Activated T-cell treated with anti-CD3 and anti-CD28 coated beads, Interleukin-2, amount 50 U/mL, for 1 hour (primary cell): ENCODE results near the gene CARD11.

Experiments used
- DNase-seq: peaks from one replicate; pipeline ENCODE4 v3.0.0-alpha.2; 2020

The CARD11 gene

DNA sequence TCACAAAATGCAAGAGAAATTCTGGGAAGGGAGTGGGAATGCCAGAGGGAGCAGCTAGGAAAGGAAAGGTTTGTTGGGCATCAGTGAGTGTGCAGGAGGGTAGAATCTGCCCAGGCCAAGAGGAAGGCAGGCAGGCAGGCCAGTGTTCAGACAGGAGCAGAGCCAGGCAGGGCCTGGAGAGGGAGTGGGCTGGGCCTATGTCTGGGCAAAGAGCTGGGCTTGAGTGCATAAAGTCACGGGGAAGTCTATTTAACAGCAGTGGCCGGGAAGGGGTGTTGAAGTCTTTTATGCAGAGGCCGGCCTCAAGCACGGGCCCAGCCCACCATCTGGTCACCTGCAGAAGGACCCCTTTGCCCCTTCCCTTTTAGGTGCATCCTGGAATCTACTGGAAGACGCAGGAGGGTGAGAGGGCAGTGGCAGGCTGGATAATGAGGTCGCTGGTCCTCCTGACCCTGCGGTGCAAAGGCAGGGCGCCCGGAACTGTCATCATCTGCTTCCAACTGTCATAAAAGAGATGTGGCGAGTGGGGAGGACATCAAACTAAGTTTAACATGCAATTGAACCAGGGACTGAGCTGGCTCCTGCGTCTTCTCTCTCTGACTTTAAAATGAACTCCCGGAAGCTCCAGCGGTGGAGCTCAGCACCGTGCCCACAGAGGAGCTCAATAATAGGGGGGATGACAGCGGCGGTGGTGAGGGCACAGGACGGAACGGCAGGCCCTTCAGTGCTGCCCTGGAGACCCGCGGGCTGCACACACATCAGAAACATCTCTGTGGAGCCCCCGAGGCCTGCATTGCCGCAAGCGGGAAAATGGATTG is 29.5 kb downstream of the CARD11 start:
- no peak for DNase-seq

- no peak for DNase-seq
Observed at GRCh38 chr7:3011211-3011852, 32.3 kb downstream of the CARD11 start.

GRCh38 chr7:3010161-3010560 is 33.5 kb downstream of the CARD11 start:
- no peak for DNase-seq

- DNase-seq, result no peak
Observed at GRCh38 chr7:3009086-3009485, 34.6 kb downstream of the CARD11 start.

DNA sequence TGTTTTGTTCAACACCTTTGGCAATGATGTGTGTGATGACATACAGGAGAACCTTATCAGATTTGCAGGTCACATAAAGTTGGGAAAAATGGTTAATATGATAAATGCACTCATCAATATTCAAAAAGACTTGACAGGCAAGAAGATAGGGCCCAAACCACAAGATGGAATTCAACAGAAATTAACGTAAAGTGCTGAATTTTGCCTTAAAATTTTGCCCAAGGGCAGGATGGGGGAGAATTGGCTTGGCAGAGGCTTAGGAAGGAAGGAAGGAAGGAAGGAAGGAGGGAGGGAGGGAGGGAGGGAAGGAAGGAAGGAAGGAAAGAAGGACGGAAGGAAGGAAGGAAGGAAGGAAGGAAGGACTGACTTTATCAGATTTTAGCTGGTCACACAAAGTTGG is 35.3 kb downstream of the CARD11 start:
- no peak for DNase-seq

DNA sequence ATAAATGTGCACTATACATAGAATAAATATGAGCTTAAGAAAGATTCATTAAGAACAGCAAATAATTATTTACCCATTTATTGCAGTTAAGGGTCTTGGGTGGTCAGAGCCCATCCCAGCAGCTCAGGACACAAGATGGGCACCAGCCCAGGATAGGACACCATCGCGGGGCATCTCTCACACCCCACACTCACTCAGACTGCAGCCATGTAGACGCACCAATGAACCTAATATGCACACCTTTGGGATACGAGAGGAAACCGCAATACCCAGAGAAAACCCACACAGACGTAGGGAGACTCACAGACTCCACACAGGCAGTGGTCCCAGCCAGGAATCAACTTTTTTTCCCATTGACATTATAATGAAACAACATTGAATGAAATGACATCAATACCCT is 36.0 kb downstream of the CARD11 start:
- DNase-seq, result no peak

DNA sequence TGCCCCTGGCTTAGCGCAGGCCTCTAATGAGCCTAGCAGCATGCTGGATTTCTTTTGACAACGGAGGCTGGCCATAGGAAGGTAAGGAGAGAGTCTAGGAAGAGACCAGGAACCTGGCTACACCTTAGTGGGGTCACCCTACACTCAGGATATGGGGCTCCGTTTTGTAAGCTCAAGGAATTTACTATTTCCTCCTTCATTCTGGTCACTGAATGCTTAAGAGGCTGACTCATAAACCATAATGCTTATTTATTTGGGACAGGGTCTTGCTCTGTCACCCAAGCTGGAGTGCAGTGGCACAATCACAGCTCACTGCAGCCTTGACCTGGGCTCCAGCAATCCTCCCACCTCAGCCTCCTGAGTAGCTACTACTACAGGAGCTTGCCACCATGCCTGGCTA is 38.4 kb downstream of the CARD11 start:
- peak; percentile 8 for DNase-seq

- no peak for DNase-seq
Observed at GRCh38 chr7:3003936-3004335, 39.7 kb downstream of the CARD11 start.

GRCh38 chr7:3002631-3003030 is 41.0 kb downstream of the CARD11 start:
- no peak for DNase-seq

- peak; percentile 6 for DNase-seq
Observed at GRCh38 chr7:3000566-3000965, 43.1 kb downstream of the CARD11 start.

DNA sequence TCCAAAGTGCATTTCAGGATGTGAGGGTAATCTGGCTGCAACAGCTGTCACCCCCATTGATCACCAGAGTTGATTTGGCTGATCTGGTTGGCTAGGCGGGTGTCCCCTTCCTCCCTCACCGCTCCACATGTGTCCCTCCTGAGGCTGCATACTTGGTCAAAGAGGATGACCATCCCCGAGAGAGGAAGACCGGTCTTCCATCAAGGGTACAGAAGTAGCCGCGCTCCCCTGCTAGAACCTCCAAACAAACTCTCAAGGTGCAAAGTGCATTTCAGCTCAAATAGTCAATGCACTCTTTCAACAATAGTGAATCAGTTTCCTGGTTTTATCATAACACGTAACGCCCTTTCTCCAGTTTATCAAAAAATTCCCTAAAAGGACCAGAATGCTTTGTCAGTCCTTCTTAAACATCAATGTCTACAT is 44.6 kb downstream of the CARD11 start:
- DNase-seq, result peak; percentile 2

GRCh38 chr7:2997014-2997413 is 46.7 kb downstream of the CARD11 start:
- peak; percentile 8 for DNase-seq

DNA sequence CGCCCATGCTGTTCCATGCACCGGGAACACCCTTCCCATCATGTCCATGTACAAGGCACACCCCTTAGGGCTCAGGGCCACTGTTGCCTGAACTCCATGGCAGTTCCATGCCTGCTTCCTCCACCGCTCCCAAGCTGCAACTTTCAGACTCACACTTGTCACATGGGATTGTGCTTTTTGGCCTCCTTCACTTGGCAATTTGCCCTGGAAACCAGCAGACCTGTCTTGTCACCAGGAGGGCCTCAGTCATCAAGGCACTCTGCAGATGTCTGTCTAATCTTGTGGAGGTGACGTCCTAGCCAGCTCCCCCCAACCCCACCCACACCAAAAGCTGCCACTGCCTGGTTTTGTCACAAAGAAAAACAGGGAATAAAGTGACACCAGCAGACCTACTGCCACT is 47.5 kb downstream of the CARD11 start:
- DNase-seq, result no peak

- no peak for DNase-seq
Observed at GRCh38 chr7:2993868-2994267, 49.8 kb downstream of the CARD11 start.

DNA sequence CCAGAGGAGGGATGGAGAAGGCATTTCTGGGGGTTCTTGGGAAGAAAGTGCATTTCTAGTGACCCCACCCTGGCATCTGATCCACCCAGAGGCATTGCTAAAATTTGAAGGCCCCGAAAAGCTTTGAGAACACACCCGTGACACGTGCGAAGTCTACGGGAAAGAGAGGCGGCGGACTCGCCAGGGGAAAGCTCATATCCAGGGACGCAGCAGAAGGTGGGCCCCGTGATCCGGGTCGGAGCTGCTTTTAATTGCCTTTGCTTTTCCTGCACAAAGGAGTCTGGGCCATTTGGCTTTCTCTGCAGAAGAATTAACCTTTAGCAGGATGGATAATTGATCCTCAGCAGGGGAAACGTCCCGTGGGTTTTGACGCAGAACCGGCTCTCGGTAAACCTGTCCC is 50.3 kb downstream of the CARD11 start:
- no peak for DNase-seq

DNA sequence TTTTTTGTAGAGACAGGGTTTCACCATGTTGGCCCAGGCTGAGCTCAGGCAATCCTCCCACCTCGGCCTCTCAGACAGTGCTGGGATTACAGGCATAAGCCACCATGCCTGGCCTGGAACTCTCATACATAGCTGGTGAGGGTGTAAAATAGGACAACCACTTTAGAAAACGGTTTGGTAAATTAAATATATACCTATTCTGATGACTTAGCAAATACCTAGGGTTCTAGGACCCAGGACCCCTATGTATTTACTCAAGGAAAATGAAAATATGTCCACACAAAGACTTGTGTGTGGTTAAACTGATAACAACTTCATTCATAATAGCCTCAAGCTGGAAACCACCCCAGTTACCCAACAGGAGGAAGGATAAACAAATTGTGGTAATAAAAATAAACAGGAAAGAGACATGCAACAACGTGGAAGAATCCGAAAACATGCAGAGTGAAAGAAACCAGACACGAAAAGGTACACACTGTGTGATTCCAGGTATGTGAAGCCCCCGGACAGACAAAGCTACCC is 52.7 kb downstream of the CARD11 start:
- DNase-seq, result no peak

DNA sequence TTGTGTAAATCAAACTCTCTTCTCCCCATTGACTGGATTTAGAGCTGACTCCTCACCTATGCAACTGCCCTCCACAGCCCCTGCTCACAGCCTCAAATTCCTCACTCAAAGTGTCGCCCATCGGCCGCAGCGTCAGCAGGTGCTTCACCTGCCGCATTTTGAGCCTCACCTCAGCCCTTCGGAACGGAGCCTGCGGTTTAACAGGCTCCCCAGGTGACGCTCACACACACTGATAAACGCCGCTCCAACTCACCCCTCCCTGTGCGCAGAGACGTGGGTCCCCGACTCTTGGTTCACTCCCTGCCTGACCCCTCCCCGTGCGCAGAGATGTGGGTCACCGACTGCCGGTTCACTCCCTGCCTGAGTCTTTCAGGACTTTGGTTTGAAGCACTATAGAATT is 57.1 kb downstream of the CARD11 start:
- DNase-seq, result no peak

DNA sequence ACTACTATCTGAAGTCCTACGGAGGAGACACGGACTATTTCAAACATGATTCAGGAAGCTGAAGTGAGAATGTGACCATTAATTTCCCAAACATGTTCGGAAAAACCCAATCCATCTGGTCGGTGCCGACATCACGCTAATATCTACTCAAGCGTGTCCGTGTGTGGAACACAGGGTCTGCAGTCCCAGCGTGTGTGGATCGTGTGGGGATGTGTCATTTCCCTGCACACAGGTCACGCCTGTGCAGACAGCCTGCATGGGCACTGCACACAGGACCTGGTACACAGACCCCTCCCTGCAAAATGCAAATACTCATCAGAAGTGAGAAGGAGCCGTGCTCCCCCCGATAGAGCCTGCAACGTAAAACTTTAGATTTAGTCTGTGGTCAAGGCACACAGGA is 57.8 kb downstream of the CARD11 start:
- DNase-seq, result no peak

- DNase-seq, result no peak
Observed at GRCh38 chr7:2984091-2984490, 59.6 kb downstream of the CARD11 start.

GRCh38 chr7:2983586-2983985 is 60.1 kb downstream of the CARD11 start:
- no peak for DNase-seq

DNA sequence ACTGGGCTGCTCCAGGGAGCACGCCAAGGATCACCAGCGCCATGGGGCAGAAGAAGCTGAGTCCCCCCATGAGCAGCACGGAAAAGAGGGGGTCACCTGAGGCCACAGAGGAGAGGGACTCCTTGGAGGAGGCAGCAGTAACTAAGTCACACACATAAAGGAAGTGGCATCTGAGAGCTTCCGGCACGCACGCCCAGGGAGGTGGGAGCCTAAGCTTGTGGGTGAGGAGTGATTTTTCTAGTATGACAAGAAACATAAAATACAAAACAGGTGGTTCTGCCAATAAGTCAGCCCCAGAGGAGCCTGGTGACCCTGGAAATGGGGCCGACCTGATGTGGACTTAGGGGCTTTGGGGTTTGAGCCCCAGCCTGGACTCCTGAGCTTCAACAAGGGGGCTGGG is 60.8 kb downstream of the CARD11 start:
- peak; percentile 59 for DNase-seq

DNA sequence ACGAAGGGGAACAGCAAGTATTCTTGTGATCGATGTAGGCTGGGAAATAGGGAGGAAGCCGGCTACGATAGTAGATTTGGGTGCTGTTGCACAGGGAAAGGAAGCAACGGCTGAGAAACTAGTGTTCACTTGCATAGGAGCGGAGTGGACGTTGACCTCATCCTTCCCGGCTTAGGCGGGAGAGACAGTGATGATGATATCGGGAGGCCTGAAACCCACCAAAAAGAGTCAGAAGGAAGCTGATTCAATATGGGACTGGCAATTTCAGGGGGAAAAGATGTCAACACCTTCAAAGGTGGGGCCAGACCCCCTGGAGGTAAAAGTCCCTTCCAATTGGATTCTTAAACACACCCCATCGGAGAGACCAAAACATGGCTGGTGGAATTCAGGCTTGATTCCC is 61.3 kb downstream of the CARD11 start:
- DNase-seq, result no peak

DNA sequence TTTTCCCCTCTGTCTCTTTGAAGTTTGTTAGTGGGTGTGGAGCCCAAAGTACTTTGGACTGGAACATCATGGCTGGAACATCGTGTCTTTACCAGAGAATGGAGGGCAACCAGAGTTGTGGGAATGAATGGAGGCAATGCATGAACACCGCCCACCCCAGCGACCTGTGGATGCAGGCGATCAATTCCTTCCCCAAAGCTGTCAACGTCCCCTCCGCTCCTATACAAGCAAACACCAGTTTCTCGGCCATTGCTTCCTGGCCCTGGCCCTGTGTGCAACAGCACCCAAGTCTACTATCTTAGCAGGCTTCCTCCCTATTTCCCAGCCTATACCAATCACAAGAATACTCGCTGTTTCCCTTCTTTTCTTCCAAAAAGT is 62.6 kb downstream of the CARD11 start:
- DNase-seq, result no peak

- DNase-seq, result no peak
Observed at GRCh38 chr7:2980401-2981102, 63.1 kb downstream of the CARD11 start.
